ENCODE data around the gene PKD1.

PKD1 gene

DNA sequence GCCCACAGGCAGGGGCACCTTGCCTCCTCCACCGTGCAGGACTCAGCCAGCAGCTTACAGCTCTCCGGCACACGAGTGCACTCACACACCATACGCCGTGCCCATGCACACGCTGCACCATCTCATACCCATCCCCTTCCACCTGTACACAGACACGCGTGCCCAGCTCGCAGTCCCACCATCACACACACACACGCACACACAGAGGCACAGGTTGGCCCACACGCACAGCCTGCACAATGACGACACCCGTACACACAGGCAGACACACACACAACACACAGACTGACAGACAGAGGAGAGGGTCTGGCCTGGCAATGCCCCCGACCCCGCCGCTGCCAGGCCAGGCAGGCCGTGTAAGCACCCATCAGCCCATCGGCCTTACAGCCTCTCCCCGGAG, 48.6 kb upstream of the PKD1 start:
- POLR2A ChIA-PET = no interaction called here
- Histone ChIP-seq H3K4me1 (ENCODE audit: control insufficient read depth, insufficient read depth, low read length) (no peaks in the 10 kb centered on the region), H3K27ac (ENCODE audit: extremely low read depth, low read depth, low read length) (no peak overlapping the region), H3K4me3 (ENCODE audit: low read depth, low read length) (no peak overlapping the region), H3K36me3 (ENCODE audit: control insufficient read depth in 2 of 2, insufficient read depth in 1 of 2, low read length in 2 of 2) (peaks cover 0 to 16% of the 10 kb centered on the region in 2 experiments; a peak in 1 of 3 replicates), H3K9me3 (ENCODE audit: control insufficient read depth, insufficient read depth, low read depth, low read length) (no peaks in the 10 kb centered on the region)
- TF ChIP-seq, protein P1, sequence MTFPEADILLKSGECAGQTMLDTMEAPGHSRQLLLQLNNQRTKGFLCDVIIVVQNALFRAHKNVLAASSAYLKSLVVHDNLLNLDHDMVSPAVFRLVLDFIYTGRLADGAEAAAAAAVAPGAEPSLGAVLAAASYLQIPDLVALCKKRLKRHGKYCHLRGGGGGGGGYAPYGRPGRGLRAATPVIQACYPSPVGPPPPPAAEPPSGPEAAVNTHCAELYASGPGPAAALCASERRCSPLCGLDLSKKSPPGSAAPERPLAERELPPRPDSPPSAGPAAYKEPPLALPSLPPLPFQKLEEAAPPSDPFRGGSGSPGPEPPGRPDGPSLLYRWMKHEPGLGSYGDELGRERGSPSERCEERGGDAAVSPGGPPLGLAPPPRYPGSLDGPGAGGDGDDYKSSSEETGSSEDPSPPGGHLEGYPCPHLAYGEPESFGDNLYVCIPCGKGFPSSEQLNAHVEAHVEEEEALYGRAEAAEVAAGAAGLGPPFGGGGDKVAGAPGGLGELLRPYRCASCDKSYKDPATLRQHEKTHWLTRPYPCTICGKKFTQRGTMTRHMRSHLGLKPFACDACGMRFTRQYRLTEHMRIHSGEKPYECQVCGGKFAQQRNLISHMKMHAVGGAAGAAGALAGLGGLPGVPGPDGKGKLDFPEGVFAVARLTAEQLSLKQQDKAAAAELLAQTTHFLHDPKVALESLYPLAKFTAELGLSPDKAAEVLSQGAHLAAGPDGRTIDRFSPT (tag by site-specific recombination; IDR thresholded peaks at IDR 0.05) = peak; percentile 68; the same call in 1 of the 2 replicates
- peak; percentile 61 for TF ChIP-seq ZNF600 (tag by site-specific recombination; IDR thresholded peaks at IDR 0.05)
- TF ChIP-seq, protein P2, sequence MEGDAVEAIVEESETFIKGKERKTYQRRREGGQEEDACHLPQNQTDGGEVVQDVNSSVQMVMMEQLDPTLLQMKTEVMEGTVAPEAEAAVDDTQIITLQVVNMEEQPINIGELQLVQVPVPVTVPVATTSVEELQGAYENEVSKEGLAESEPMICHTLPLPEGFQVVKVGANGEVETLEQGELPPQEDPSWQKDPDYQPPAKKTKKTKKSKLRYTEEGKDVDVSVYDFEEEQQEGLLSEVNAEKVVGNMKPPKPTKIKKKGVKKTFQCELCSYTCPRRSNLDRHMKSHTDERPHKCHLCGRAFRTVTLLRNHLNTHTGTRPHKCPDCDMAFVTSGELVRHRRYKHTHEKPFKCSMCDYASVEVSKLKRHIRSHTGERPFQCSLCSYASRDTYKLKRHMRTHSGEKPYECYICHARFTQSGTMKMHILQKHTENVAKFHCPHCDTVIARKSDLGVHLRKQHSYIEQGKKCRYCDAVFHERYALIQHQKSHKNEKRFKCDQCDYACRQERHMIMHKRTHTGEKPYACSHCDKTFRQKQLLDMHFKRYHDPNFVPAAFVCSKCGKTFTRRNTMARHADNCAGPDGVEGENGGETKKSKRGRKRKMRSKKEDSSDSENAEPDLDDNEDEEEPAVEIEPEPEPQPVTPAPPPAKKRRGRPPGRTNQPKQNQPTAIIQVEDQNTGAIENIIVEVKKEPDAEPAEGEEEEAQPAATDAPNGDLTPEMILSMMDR (tag by site-specific recombination; IDR thresholded peaks at IDR 0.05) = no peak
- TF ChIP-seq ZSCAN30 (tag by site-specific recombination; IDR thresholded peaks at IDR 0.05) = no peak
- CTCF ChIA-PET = no interaction called here

DNA sequence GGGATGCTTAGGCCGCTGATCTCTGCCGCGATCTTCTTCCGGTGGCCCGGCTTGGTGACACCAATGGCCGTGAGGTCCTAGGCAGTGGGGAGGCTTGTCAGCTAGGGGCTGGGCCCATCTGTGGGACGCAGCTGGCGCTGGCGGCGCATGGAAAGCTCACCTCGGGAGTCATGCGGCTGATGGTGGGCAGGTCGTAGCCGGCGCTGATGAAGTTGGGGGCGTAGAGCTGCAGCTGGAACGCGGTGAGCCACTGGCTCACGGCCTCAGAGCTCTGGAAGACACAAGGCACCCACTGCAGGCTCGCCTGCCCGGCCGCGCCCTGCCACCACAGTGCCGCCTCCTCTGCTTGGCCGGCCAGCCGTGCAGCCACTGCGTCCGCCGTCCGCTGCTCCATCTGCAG, 48.0 kb upstream of the PKD1 start:
- no peak overlapping the region for H3K4me3 ChIP-seq (ENCODE audit: low read depth, low read length)
- no peak overlapping the region for H3K27ac ChIP-seq (ENCODE audit: extremely low read depth, low read depth, low read length)
- POLR2A ChIA-PET = no interaction called here
- no peaks in the 10 kb centered on the region for H3K4me1 ChIP-seq (ENCODE audit: control insufficient read depth, insufficient read depth, low read length)
- peaks cover 0 to 15% of the 10 kb centered on the region in 2 experiments; a peak in 1 of 3 replicates for H3K36me3 ChIP-seq (ENCODE audit: control insufficient read depth in 2 of 2, insufficient read depth in 1 of 2, low read length in 2 of 2)
- TF ChIP-seq, protein P3, sequence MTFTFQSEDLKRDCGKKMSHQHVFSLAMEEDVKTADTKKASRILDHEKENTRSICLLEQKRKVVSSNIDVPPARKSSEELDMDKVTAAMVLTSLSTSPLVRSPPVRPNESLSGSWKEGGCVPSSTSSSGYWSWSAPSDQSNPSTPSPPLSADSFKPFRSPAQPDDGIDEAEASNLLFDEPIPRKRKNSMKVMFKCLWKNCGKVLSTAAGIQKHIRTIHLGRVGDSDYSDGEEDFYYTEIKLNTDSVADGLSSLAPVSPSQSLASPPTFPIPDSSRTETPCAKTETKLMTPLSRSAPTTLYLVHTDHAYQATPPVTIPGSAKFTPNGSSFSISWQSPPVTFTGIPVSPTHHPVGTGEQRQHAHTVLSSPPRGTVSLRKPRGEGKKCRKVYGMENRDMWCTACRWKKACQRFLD (tag by site-specific recombination; IDR thresholded peaks at IDR 0.05) = no peak
- TF ChIP-seq ZNF843 (tag by site-specific recombination; IDR thresholded peaks at IDR 0.05) = no peak
- TF ChIP-seq, protein P4, sequence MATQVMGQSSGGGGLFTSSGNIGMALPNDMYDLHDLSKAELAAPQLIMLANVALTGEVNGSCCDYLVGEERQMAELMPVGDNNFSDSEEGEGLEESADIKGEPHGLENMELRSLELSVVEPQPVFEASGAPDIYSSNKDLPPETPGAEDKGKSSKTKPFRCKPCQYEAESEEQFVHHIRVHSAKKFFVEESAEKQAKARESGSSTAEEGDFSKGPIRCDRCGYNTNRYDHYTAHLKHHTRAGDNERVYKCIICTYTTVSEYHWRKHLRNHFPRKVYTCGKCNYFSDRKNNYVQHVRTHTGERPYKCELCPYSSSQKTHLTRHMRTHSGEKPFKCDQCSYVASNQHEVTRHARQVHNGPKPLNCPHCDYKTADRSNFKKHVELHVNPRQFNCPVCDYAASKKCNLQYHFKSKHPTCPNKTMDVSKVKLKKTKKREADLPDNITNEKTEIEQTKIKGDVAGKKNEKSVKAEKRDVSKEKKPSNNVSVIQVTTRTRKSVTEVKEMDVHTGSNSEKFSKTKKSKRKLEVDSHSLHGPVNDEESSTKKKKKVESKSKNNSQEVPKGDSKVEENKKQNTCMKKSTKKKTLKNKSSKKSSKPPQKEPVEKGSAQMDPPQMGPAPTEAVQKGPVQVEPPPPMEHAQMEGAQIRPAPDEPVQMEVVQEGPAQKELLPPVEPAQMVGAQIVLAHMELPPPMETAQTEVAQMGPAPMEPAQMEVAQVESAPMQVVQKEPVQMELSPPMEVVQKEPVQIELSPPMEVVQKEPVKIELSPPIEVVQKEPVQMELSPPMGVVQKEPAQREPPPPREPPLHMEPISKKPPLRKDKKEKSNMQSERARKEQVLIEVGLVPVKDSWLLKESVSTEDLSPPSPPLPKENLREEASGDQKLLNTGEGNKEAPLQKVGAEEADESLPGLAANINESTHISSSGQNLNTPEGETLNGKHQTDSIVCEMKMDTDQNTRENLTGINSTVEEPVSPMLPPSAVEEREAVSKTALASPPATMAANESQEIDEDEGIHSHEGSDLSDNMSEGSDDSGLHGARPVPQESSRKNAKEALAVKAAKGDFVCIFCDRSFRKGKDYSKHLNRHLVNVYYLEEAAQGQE (tag by site-specific recombination; IDR thresholded peaks at IDR 0.05) = no peak
- TF ChIP-seq ZNF266 (tag by site-specific recombination; IDR thresholded peaks at IDR 0.05; ENCODE audit: low read depth) = no peak
- TF ChIP-seq MYNN (tag by site-specific recombination; IDR thresholded peaks at IDR 0.05; ENCODE audit: borderline replicate concordance) = no peak
- TF ChIP-seq ZNF19 (tag by site-specific recombination; IDR thresholded peaks at IDR 0.05; ENCODE audit: low read depth) = no peak
- TF ChIP-seq ZNF138 (tag by site-specific recombination; IDR thresholded peaks at IDR 0.05; ENCODE audit: borderline replicate concordance) = no peak
- TF ChIP-seq ZNF354C (tag by site-specific recombination; IDR thresholded peaks at IDR 0.05; ENCODE audit: borderline replicate concordance, low read depth) = no peak
- no peak for TF ChIP-seq EGR2 (tag by site-specific recombination; IDR thresholded peaks at IDR 0.05; ENCODE audit: low read depth)
- no peak for TF ChIP-seq ZBTB48 (tag by site-specific recombination; IDR thresholded peaks at IDR 0.05)
- no peak for TF ChIP-seq ZNF366 (tag by site-specific recombination; conservative IDR thresholded peaks at IDR 0.05)
- TF ChIP-seq OVOL3 (tag by site-specific recombination; IDR thresholded peaks at IDR 0.05) = no peak
- TF ChIP-seq ZNF664 (tag by site-specific recombination; IDR thresholded peaks at IDR 0.05) = no peak
- H3K9me3 ChIP-seq (ENCODE audit: control insufficient read depth, insufficient read depth, low read depth, low read length) = no peaks in the 10 kb centered on the region
- CTCF ChIA-PET = interaction anchor here (0.7 kb wide), 1 partner anchor 68 kb away, joined by 5 read pairs; the partner anchor contains the start of gene ECI1
